Measurements from ENCODE around the gene HILPDA.
"Not testable (repeated sequence)": the region's sequence is repeated elsewhere in the genome, so short reads cannot be mapped to it uniquely, and the experiment has no call there.

HILPDA gene

GRCh38 chr7:128453836-128454804 lies 1.6 kb upstream of the HILPDA start:
- H3K4me3 ChIP-seq (replicated peaks; ENCODE audit: insufficient read depth, low read length) = no peak overlapping the region
- no peak for DNase-seq (ENCODE audit: low read depth in 1 of 2, low spot score in 1 of 2)
- no peak overlapping the region for H3K27ac ChIP-seq (replicated peaks)
- TF ChIP-seq SPI1 (IDR thresholded peaks at IDR 0.05; ENCODE audit: borderline replicate concordance, low read depth) = no peak
- TF ChIP-seq REST (IDR thresholded peaks at IDR 0.05; ENCODE audit: insufficient replicate concordance, low read depth) = no peak
- no peak for TF ChIP-seq GABPA (IDR thresholded peaks at IDR 0.05; ENCODE audit: low read depth)
- no peak for TF ChIP-seq CTCF (IDR thresholded peaks at IDR 0.05; ENCODE audit: insufficient read depth, low read length)
- TF ChIP-seq POLR2AphosphoS5 (IDR thresholded peaks at IDR 0.05; ENCODE audit: low read depth) = no peak
- H3K27me3 ChIP-seq (ENCODE audit: insufficient read depth, poor library complexity, severe bottlenecking) = no peaks in the 10 kb centered on the region

GRCh38 chr7:128454808-128455542 lies 703 bp upstream of the HILPDA start:
- Histone ChIP-seq H3K27me3 (ENCODE audit: insufficient read depth, poor library complexity, severe bottlenecking) (no peaks in the 10 kb centered on the region), H3K4me3 (replicated peaks; ENCODE audit: insufficient read depth, low read length) (peak overlapping the region; percentile 99), H3K27ac (replicated peaks) (peak overlapping the region; percentile 79)
- DNase-seq (ENCODE audit: low read depth in 1 of 2, low spot score in 1 of 2) = no peak
- TF ChIP-seq POLR2AphosphoS5 (IDR thresholded peaks at IDR 0.05; ENCODE audit: low read depth) (no peak), CTCF (IDR thresholded peaks at IDR 0.05; ENCODE audit: insufficient read depth, low read length) (no peak), GABPA (IDR thresholded peaks at IDR 0.05; ENCODE audit: low read depth) (no peak), SPI1 (IDR thresholded peaks at IDR 0.05; ENCODE audit: borderline replicate concordance, low read depth) (no peak), REST (IDR thresholded peaks at IDR 0.05; ENCODE audit: insufficient replicate concordance, low read depth) (no peak)

GRCh38 chr7:128456255-128456725 lies 612 bp downstream of the HILPDA start:
- peak in 1 of 2 experiments; percentile 25 for DNase-seq (ENCODE audit: low read depth in 1 of 2, low spot score in 1 of 2)
- peak overlapping the region; percentile 99 for H3K4me3 ChIP-seq (replicated peaks; ENCODE audit: insufficient read depth, low read length)
- TF ChIP-seq SPI1 (IDR thresholded peaks at IDR 0.05; ENCODE audit: borderline replicate concordance, low read depth) = no peak
- H3K27ac ChIP-seq (replicated peaks) = peak overlapping the region; percentile 79
- no peaks in the 10 kb centered on the region for H3K27me3 ChIP-seq (ENCODE audit: insufficient read depth, poor library complexity, severe bottlenecking)

GRCh38 chr7:128457385-128457784 lies 1.7 kb downstream of the HILPDA start:
- H3K4me3 ChIP-seq (replicated peaks; ENCODE audit: insufficient read depth, low read length) = peak overlapping the region; percentile 99
- H3K27ac ChIP-seq (replicated peaks); H3K27me3 ChIP-seq (ENCODE audit: insufficient read depth, poor library complexity, severe bottlenecking); DNase-seq (ENCODE audit: low read depth in 1 of 2, low spot score in 1 of 2): not testable (repeated sequence)
